Epithelial cell of esophagus (primary cell): Measurements from ENCODE around the gene CDK14.
"Not testable (repeated sequence)": the region's sequence is repeated elsewhere in the genome, so short reads cannot be mapped to it uniquely, and the experiment has no call there.

ENCODE experiments used
- DNase-seq: peaks from one replicate; pipeline ENCODE4 v3.0.0; 2010; ENCODE audit warnings: low read depth
- H3K4me3 ChIP-seq: 2 replicates; pipeline ENCODE4 v1.5.1; 2011; ENCODE audit warnings: mild to moderate bottlenecking, low read length, control low read depth
- TF ChIP-seq, protein P1 (sequence below): IDR thresholded peaks from 2 replicates; pipeline ENCODE4 v1.5.1; 2011; ENCODE audit warnings: low read depth, mild to moderate bottlenecking, low read length, control low read depth, inconsistent platforms; ENCODE audit not compliant: insufficient read depth; ENCODE audit errors: missing control alignments

Gene CDK14

DNA sequence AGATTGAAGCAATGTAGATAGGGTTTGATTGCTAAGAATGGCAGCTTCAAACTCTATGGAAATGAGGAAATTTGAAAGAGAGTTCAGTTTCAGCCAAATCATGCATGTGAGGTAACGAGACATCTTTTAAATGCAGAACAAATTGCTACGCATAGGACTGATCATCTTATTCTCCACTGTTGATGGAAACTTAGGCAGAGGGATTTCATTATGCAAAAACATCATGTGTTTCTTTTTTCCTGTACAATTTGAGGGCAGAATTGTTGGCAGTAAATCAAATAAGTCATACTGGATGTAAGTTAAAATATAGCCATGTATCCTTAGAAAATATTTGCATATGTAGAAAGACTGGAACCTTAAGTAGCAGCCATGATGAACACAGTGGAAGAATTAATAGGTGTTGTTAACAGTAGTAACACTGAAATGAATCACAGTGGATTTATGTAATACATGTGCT lies 327.4 kb downstream of the CDK14 start:
- H3K4me3 ChIP-seq: no peak overlapping the region
- TF ChIP-seq, protein P1, sequence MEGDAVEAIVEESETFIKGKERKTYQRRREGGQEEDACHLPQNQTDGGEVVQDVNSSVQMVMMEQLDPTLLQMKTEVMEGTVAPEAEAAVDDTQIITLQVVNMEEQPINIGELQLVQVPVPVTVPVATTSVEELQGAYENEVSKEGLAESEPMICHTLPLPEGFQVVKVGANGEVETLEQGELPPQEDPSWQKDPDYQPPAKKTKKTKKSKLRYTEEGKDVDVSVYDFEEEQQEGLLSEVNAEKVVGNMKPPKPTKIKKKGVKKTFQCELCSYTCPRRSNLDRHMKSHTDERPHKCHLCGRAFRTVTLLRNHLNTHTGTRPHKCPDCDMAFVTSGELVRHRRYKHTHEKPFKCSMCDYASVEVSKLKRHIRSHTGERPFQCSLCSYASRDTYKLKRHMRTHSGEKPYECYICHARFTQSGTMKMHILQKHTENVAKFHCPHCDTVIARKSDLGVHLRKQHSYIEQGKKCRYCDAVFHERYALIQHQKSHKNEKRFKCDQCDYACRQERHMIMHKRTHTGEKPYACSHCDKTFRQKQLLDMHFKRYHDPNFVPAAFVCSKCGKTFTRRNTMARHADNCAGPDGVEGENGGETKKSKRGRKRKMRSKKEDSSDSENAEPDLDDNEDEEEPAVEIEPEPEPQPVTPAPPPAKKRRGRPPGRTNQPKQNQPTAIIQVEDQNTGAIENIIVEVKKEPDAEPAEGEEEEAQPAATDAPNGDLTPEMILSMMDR: no peak
- DNase-seq: peak; percentile 9

DNA sequence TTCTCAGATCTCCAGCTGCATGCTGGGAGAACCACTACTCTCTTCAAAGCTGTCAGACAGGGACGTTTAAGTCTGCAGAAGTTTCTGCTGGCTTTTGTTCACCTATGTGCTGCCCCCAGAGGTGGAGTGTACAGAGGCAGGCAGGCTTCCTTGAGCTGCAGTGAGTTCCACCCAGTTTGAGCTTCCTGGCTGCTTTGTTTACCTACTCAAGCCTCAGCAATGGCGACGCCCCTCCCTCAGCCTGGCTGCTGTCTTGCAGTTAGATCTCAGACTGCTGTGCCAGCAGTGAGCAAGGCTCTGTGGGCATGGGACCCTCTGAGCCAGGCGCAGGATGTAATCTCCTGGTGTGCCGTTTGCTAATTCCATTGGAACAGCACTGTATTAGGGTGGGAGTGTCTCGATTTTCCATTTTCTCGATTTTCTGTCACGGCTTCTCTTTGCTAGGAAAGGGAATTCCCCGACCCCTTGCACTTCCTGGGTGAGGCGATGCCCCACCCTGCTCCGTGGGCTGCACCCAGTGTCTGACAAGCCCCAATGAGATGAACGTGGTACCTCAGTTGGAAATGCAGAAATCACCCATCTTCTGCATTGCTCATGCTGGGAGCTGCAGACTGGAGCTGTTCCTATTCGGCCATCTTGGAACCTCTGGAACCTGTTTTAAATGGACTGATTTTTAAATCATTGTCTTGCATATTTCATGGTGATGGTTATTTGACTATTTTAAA lies 332.7 kb downstream of the CDK14 start:
- DNase-seq, H3K4me3 ChIP-seq: not testable (repeated sequence)

DNA sequence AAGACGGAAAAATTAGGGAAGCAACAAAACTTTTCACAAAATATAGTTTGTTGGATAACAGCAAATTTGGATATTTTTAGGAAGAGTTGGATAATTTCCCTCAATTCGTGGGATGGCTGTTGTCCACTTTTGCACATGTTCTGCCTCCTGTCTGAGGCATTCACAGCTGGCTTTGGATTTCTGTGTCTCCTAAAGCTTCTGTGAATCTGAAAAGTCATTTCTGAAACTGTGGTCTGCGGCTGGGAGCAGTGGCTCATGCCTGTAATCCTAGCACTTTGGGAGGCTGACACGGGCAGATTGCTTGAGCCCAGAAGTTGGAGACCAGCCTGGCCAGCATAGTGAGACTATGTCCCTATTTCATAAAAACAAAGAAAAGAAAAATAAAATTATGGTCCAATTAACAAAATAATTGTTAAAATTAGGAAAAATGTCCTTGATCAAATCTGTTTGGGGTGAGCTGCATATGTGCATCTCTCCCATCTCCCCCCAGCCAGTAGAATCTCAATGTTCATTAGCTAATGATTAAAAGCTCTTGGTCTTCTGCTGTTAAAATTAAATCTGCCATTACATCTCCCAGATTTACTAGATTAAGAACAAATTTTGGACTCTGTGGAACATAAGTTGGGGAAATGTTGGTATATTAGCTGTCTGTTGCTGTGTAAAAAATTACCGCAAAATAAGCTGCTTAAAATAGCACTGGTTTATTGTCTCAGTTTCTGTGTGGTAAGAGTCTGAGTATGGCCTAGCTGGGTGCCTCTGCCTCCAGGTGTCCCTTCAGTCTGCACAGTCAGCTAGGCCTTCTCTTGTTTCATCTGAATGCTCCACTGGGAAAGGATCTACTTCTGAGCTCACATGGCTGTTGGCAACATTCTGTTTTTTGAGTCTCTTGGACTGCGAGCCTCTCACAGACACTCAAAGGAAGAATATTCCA lies 336.1 kb downstream of the CDK14 start:
- TF ChIP-seq, protein P1: no peak
- H3K4me3 ChIP-seq: no peak overlapping the region
- no peak for DNase-seq

DNA sequence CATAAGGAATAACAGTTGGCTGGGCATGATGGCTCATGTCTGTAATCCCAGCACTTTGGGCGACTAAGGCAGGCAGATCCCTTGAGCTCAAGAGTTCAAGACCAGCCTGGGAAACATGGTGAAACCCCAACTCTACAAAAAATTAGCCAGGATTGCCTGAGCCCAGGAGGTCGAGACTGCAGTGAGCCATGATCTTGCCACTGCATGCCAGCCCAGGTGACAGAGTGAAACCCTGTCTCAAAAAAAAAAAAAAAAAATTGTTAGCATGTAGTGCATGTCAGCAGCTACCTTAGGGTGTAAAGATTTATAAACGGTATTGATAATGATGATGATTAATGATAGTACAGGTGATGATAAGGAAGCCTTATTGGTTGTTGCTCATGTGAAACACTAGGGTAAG lies 336.9 kb downstream of the CDK14 start:
- TF ChIP-seq, protein P1: no peak
- no peak overlapping the region for H3K4me3 ChIP-seq
- DNase-seq: no peak

DNA sequence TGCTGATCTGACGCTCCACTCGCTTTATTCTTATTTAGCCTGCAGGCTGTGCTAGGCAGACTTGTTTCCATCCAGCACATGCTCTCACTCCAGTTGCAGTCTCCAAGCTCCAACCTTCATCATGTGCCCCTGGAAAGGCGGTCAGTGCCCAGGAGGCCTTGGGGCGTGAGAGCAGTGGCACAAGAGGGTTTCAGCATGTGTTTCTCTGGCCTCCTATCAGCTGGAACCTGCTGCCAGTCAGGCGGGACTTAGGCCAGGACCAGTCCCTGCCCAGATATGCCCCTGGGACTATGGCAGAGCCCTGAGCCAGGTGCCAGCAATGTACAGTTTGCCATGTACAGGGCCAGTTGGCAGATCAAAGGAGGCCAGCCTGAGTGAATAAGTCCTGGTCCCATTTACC lies 337.9 kb downstream of the CDK14 start:
- DNase-seq: no peak
- TF ChIP-seq, protein P1: no peak
- no peak overlapping the region for H3K4me3 ChIP-seq

DNA sequence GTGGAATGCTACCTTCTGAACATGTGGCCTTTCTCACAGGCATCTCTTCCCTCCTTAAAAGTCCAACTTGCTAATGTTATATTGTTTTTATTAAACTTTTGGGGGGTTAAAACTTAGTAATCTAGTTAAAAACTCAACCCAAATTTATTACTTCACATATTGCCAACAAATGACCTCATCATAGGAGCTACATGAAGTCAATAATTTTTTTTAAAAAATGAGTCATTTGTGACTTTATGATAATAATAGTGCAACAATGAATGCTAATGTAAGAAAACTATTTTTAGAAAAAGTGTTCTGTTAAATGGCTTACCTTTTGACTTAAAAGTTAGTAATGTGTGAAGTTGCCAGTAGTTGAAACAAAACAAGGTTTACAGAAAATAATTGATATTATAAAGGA lies 342.2 kb downstream of the CDK14 start:
- no peak overlapping the region for H3K4me3 ChIP-seq
- DNase-seq: no peak
- TF ChIP-seq, protein P1: no peak

DNA sequence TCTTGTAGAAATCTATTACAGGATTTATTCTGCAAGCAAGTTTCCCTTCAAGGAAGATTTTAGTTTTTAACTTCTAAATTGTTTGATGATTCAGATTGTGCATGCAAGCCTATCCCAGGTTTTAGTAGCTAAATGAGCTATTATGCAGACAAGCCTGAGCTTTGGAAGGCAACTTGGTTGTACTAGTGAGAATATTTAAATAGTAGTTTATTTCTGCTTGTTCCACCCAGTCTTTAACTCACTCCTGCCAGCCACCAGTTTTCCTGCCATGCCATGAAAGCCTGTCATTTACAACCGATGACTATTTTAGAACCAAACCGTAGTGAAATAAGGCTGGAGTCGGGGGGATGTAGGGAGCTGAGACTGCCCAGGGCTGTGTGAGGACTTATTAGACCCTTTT lies 343.5 kb downstream of the CDK14 start:
- DNase-seq: no peak
- H3K4me3 ChIP-seq: no peak overlapping the region
- TF ChIP-seq, protein P1: no peak
